Activated B cell treated with CpG ODN at 0.5 μM for 24 hours (primary cell): ENCODE data around the gene PLCB2. TPM values are rescaled to one million over a fixed set of nuclear protein-coding genes. Genes with fewer than 3 reads are reported as not detected.
A peak's percentile ranks its signal among the peaks of the same experiment; 100 is the strongest.

Source experiments
- ATAC-seq: fragments of 200-7000 bp; cut with Tn5 transposase; one replicate; pipeline ENCODE4 v1.10.0; 2021; ENCODE audit warnings: low read depth, mild to moderate bottlenecking, moderate library complexity
- CTCF ChIA-PET: fragments of 350-600 bp; sonication (Branson Sonifier 250); formaldehyde crosslinking; loops from one replicate; lab custom pipeline; 2021; ENCODE audit warnings: antibody characterized with exemption; lab: Charles Lee
- POLR2A ChIA-PET: fragments of 350-600 bp; sonication (Branson Sonifier 250); formaldehyde crosslinking; loops from one replicate; lab custom pipeline; 2021; ENCODE audit warnings: antibody characterized with exemption; lab: Charles Lee
- DNase-seq: peaks from one replicate; pipeline ENCODE4 v3.0.0; 2022
- H3K27ac Mint-ChIP-seq: one replicate; pipeline ENCODE4 v1.8.0; 2020; ENCODE audit warnings: mixed read lengths
- H3K27me3 Mint-ChIP-seq: one replicate; pipeline ENCODE4 v1.8.0; 2021; ENCODE audit warnings: mixed read lengths
- H3K36me3 Mint-ChIP-seq: one replicate; pipeline ENCODE4 v1.8.0; 2021; ENCODE audit warnings: low read depth, mixed read lengths
- H3K4me1 Mint-ChIP-seq: one replicate; pipeline ENCODE4 v1.8.0; 2021; ENCODE audit warnings: mixed read lengths
- H3K4me3 Mint-ChIP-seq: one replicate; pipeline ENCODE4 v1.8.0; 2020; ENCODE audit warnings: mild to moderate bottlenecking, mixed read lengths
- H3K9me3 Mint-ChIP-seq: one replicate; pipeline ENCODE4 v1.8.0; 2020; ENCODE audit warnings: mixed read lengths
- CTCF ChIP-seq: fragments of 200-600 bp; IDR thresholded peaks from one replicate; pipeline ENCODE4 v1.8.0; 2022; ENCODE audit warnings: antibody characterized with exemption, mild to moderate bottlenecking
- intact Hi-C: fragments of 100-400 bp; cut with micrococcal nuclease; formaldehyde crosslinking; loops from one replicate; pipeline ENCODE4 v1.15.1; 2024
- total RNA-seq: library from RNA; stranded (reverse); gene quantifications from 2 replicates; pipeline ENCODE4 v1.2.3, GENCODE V29; 2022

PLCB2 gene
- total RNA-seq, 1 donor from 2014 or later = 126 TPM

- ATAC-seq (peak; percentile 92), DNase-seq (peak; percentile 88)
- H3K9me3 Mint-ChIP-seq = no peaks in the 10 kb centered on the region
- intact Hi-C loops = loop anchor here (1.0 to 5.0 kb wide), 8 partner anchors 10 to 541 kb away; partner anchors contain the start of genes BMF, BUB1B, DISP2 and EIF2AK4
- ChIA-PET CTCF (interaction anchor here (0.8 to 20.0 kb wide), 11 partner anchors 9 to 278 kb away, joined by 3 to 310 read pairs (median 4); partner anchors contain the start of genes CCDC9B and PLCB2), POLR2A (interaction anchor here (0.6 to 2.3 kb wide), 17 partner anchors 9 to 541 kb away, joined by 3 to 34 read pairs (median 4); partner anchors contain the start of genes BAHD1, CCDC32, FSIP1 and KNSTRN)
- H3K4me1 Mint-ChIP-seq = peaks cover 29% of the 10 kb centered on the region
- no peaks in the 10 kb centered on the region for H3K27me3 Mint-ChIP-seq
- no peak for TF ChIP-seq CTCF
- H3K4me3 Mint-ChIP-seq = peak within 1 kb of the TSS; percentile 80
- no peaks in the 10 kb centered on the region for H3K36me3 Mint-ChIP-seq
- H3K27ac Mint-ChIP-seq = peak within 1 kb of the TSS; percentile 65
Observed at GRCh38 chr15:40323239-40323952, 15.7 kb upstream of the PLCB2 start, which contains the start of gene INAFM2. Gene INAFM2 (plus strand): TSS chr15:40323692. CDS start chr15:40324056, 364 bp downstream.

GRCh38 chr15:40322531-40323238, 14.9 kb upstream of the PLCB2 start:
- intact Hi-C loops = loop anchor here (1.0 to 5.0 kb wide), 8 partner anchors 11 to 540 kb away; partner anchors contain the start of genes BMF, BUB1B, DISP2 and EIF2AK4
- H3K27ac Mint-ChIP-seq = peak overlapping the region; percentile 65

GRCh38 chr15:40320931-40321371, 13.2 kb upstream of the PLCB2 start:
- Mint-ChIP-seq H3K9me3 (no peaks in the 10 kb centered on the region), H3K36me3 (no peaks in the 10 kb centered on the region), H3K27me3 (peaks cover 2% of the 10 kb centered on the region), H3K27ac (no peak overlapping the region), H3K4me3 (peak overlapping the region; percentile 5), H3K4me1 (peaks cover 44% of the 10 kb centered on the region)
- DNase-seq = no peak
- ChIA-PET CTCF (interaction anchor here (0.6 to 20.0 kb wide), 6 partner anchors 8 to 56 kb away, joined by 3 to 310 read pairs (median 10); partner anchors contain the start of genes CCDC9B and PLCB2), POLR2A (interaction anchor here (1.4 to 1.5 kb wide), 2 partner anchors 11 to 12 kb away, joined by 3 read pairs; no protein-coding TSS in a partner anchor)
- intact Hi-C loops = loop anchor here (1.0 to 5.0 kb wide), 5 partner anchors 13 to 284 kb away; partner anchors contain the start of genes BMF and SRP14
- ATAC-seq = peak; percentile 22
- peak; percentile 34 for TF ChIP-seq CTCF

More at GRCh38 chr15:40322531-40323238, 14.9 kb upstream of the PLCB2 start:
- ChIA-PET CTCF (interaction anchor here (0.8 to 20.0 kb wide), 12 partner anchors 9 to 277 kb away, joined by 3 to 310 read pairs (median 4); partner anchors contain the start of genes CCDC9B and PLCB2), POLR2A (interaction anchor here (0.6 to 2.3 kb wide), 16 partner anchors 9 to 540 kb away, joined by 3 to 34 read pairs (median 4); partner anchors contain the start of genes BAHD1, CCDC32, FSIP1 and KNSTRN)
- peaks cover 35% of the 10 kb centered on the region for H3K4me1 Mint-ChIP-seq
- no peaks in the 10 kb centered on the region for H3K36me3 Mint-ChIP-seq
- ATAC-seq = no peak
- peak overlapping the region; percentile 80 for H3K4me3 Mint-ChIP-seq
- TF ChIP-seq CTCF = no peak
- DNase-seq = no peak
- H3K9me3 Mint-ChIP-seq = no peaks in the 10 kb centered on the region
- H3K27me3 Mint-ChIP-seq = no peaks in the 10 kb centered on the region

- Mint-ChIP-seq H3K36me3 (no peaks in the 10 kb centered on the region), H3K4me3 (no peak overlapping the region), H3K9me3 (no peaks in the 10 kb centered on the region), H3K27me3 (peaks cover 2% of the 10 kb centered on the region), H3K4me1 (peaks cover 39% of the 10 kb centered on the region), H3K27ac (no peak overlapping the region)
- intact Hi-C loops = loop anchor here (5.0 kb wide), 2 partner anchors 213 to 283 kb away; partner anchors contain the start of genes BMF and SRP14
- TF ChIP-seq CTCF = no peak
- POLR2A ChIA-PET = interaction anchor here (1.4 to 1.5 kb wide), 2 partner anchors 11 to 12 kb away, joined by 3 read pairs; no protein-coding TSS in a partner anchor
- no peak for ATAC-seq
- DNase-seq = no peak
- CTCF ChIA-PET = interaction anchor here (0.6 to 20.0 kb wide), 5 partner anchors 12 to 101 kb away, joined by 3 to 310 read pairs (median 5); partner anchors contain the start of genes CCDC9B and PLCB2
Observed at GRCh38 chr15:40320409-40320808, 12.7 kb upstream of the PLCB2 start.
